Hematopoietic multipotent progenitor cell treated with erythropoietin and hydrocortisone succinate and interleukin-3 and kit ligand, for 6 days (in vitro differentiated cells): ENCODE measurements around the gene KLF16.

ENCODE experiments used
- DNase-seq: peaks from one replicate; pipeline ENCODE4 v3.0.0-alpha.2; 2015

Gene KLF16

DNA sequence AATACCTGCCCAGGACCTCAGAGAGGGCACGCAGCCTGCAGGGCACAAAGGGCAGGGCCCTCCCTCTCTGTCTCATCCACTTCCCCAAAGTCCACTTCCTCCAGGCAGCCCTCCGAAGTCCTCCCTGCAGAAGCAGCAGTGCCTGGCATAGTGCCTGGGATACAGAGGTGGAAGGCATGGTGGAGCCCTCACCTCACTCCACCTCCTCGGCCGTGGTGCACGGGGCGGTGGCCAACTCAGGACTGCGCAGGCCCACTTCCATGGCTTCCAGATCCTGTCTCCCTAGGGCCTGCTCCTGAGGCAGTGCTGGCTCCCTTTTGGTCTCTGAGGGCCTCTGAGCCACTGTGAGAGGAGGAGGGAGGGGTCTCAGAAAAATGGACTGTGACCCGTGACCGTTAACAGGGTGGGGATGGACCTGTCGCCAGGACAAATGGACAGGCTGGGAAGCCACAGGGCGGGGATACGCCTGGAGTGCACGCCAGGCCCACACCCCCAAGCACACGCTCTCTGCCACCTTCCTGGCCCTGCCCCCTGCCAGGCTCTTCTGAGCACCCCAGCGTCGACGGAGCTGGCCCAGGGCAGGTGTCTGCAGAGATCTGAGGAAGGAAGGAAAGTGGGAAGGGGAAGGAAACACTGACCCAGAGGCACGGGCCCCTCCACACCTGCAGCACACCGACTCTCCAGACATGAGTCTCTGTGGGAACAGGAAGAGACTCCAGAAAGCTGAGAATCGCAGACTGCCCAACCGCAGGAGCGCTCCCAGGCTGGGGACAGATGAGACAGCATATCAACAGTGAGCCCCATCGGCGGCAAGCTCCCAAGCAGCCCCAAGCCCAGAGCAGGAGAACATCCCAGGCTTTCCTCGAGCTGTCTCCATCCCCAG, 23.5 kb downstream of the KLF16 start:
- DNase-seq: peak; percentile 44

DNA sequence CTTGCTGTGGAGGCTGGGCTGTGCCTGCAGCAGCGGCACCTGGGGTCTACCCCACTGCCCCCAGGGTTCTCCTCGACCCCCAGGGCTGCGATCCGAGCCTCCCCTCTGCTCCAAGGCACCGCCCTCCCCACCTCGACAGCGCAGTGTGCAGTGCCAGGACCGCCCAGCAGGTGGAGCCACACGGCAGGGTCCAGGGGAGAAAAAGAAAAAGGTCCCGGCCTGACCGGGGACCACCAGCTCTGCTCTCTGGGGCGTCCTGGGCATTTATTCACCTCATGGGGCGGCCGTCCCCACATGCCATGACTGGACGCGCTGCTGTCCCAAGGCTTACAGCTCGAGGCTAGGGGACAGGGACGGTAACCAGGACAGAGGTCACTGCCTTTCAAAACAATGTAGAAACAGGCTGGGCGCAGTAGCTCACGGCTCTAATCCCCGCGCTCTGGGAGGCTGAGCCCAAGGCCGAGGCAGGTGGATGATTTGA, 25.7 kb downstream of the KLF16 start:
- peak; percentile 70 for DNase-seq

DNA sequence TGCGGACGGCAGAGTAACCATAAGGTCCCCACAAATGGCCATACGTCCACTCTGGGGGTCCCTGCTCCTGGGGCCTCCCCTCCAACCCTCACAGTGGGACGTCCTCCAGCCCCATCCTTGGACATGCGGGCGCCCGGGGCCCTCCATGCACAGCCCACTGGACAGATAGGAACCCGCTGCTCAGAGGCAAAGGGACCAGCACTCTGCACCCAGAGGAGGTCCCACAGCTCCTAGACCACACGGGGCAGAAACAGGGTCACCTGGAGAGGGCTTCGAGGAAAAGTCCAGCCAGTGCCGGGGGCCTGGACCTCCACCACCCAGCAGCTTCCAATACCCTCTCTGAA, 26.2 kb downstream of the KLF16 start:
- no peak for DNase-seq

DNA sequence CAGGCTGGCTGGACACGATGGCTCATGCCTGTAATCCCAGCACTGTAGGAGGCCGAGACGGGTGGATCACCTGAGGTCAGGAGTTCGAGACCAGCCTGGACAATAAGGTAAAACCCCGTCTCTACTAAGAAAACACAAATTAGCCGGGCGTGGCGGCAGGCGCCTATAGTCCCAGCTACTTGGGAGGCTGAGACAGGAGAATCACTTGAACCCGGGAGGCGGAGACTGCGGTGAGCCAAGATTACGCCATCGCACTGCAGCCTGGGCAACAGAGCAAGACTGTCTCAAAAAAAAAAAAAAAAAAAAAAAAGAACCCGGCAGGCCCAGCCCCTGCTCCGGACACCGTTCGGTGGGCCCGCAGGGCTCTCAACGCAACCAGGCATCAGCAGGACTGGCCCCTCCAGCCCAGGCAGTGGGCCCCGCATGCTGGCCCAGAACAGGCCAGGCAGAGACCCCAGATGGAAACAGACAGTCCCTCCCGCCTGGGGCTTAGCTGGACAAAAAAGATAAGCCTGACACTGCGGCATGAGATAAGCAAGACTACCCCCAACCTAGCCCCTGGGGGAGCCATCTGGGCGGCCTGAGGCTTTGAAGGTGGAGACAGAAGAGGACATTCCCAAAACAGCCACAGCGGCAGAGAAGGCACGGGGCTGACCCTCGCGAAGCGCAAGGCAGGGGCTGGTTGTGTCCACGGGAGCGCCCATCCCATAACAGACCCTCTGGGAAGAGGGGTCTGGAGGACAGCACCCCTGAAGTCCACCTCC, 26.7 kb downstream of the KLF16 start:
- peak; percentile 93 for DNase-seq

DNA sequence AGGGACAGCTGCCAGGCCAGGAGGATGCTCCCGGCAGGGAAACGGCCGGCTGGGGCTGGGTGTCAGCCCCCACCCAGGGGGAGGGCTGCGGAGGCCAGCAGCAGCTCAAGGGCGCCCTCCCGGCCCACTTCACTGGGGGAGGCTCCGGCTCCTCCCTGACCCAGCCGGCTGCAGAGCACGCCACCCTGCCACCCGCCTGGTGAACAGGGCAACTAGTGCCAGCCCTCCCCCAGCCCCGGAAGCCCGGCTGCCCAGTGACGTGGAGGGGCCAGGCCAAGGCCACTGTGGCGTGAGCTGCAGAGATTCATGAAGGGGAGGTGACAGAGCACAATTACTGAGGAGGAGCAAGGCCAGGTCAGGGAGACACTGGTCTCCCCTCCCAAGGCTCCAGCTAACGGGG, 29.8 kb downstream of the KLF16 start:
- no peak for DNase-seq

DNA sequence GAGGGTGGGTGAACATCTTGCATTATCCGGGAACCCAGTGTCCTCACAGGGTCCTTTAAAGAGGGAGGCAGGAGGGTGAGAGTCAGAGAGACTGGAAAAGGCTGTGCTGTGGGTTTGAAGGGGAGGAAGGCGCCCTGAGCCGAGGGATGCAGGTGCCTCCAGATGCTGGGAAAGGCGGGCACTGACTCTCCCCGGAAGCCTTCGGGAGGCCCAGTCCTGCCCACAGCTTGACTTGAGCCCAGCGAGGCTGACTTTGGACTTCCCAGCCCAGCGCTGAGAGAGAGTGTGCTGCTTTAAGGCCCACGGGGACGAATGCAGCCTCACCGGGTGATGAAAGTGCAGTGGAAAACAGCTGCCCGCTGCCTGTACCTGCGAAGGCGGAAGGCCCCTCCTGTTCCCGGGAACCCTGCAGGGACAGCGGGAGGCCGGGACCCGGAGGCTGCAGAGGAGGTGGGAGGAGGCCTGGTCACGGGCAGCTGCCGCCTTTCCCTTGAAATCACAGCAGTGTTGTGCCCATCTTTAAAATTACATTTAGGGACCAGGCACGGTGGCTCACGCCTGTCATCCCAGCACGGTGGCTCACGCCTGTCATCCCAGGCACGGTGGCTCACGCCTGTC, 31.2 kb downstream of the KLF16 start:
- no peak for DNase-seq

DNA sequence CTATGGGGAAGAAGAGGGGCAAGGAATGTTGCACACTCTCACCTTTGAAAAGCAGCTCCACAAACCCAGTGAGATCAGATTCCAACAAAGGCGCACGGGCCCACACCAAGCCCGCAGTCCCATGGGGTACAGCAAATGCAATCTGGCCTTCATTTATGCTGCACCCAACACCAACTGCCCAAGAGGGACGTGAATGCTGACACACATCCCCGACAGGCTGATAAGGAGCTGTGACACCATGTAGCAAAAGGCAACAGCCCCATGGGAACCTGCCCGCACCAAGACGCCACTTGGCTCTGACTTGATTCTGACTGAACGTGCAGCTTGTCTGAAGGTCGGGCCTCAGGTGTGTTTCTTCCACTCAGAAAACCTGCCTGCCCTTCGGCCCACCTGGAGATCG, 32.4 kb downstream of the KLF16 start:
- DNase-seq: no peak

DNA sequence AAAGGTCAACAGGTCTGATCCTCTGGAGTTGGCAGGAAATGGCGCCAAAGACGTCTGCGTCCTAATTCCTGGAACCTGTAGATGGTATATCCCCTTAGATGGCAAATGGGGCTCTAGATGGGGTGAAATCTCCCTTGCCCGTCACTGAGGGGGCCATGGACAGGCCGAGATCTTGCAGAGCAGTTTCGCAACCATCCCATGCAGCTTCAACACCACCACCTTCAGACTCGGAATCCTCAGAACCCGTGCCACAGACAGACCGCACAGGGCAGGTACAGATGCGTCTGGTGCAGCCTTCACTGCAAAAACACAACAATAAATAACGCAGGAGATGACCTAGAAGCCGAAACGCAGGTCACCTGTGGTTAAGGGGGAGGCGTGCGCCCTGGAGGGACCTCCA, 32.8 kb downstream of the KLF16 start:
- no peak for DNase-seq

DNA sequence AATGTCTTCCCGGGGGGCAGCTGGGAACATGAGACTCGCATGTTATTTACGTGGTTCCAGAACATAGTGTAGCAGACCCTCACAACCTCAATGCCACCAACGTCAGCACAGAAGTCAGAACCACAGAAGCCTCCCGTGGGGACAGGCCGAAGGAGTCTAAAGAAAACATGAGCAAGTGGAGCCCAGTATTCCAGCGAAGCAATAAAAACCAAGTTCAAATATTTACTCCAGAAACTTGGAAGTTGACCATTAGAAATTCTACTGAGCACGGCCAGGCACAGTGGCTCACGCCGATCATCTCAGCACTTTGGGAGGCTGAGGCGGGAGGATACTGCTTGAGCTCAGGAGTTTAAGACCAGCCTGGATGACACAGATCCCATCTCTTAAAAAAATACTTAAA, 33.4 kb downstream of the KLF16 start:
- DNase-seq: no peak

DNA sequence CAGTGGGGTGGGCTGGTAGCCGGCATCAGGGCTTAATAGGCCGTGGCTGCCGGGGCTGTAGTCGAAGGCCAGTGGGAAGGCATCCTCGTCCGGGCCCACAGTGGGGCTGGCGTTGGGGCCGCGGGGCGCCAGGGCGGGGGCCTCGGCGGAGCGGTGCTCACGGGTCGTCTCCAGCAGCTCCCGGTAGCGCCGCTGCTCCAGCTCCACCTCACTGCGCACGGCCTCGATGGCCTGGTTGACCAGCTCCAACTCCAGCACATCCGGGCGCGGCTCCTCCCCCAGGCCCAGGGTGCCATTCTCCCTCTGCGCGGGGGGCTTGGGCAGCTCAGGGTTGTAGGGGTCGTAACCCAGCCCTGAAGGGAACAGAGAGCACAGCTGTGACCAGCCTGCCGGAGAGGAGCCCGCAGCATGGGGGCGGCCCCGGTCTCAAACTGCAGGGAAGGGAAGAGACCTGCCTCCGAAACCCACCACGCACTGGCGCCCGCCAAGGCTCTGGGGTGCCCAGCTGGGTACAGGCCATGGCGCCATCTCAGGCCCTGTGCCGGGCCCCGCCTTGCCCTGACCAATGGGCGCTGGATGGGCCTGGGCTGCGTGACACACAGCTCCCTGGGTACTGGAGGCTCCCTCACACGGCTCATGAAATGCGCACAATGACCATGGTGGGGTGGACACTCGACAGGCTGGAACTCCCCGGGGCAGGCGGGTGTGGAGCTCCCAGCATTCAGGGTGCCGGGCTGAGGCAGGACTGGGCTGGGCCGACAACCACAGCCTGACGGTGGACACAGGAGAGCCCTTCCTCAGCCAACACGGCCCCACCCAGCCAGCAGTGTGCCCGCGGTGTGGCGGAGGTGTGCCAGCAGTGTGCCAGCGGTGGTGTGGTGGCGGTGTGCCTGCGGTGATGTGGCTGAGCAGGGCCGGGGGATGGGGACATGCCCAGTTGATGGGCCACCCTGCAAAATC, 34.8 kb downstream of the KLF16 start:
- no peak for DNase-seq

DNA sequence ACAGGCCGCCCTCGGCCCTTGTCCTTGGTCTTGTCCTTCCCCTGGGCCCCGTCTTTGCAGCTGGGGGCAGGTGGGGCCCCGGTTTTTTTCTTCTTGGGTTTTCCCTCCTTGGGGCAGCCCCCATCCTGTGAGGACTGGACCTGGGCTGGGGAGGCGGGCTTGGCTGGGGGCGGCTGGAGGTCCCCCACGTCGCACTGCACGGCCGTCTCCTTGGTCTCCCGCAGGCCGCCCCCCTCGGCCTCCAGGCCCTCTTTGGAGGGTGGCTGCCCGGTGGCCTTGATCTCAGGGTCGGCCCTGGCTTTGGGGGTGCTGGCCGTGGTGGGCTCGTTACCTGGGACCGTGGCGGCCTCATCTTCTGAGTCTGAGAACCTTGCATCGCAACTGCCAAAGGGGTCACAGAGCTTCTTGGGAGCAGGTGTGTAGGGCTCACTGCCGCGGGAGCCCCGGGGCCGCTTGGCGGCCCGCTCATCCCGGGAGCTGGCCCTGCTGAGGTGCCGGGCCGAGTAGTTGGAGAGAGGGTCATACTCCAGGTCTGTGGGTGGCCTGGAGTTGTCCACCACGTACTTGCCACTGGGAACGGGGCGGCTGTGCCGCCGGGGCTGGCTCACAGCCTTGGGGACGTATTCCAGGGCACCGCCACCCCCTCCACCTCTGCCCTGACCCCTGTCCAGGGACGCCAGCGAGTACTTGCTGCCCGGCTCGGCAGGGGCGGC, 35.7 kb downstream of the KLF16 start:
- no peak for DNase-seq

DNA sequence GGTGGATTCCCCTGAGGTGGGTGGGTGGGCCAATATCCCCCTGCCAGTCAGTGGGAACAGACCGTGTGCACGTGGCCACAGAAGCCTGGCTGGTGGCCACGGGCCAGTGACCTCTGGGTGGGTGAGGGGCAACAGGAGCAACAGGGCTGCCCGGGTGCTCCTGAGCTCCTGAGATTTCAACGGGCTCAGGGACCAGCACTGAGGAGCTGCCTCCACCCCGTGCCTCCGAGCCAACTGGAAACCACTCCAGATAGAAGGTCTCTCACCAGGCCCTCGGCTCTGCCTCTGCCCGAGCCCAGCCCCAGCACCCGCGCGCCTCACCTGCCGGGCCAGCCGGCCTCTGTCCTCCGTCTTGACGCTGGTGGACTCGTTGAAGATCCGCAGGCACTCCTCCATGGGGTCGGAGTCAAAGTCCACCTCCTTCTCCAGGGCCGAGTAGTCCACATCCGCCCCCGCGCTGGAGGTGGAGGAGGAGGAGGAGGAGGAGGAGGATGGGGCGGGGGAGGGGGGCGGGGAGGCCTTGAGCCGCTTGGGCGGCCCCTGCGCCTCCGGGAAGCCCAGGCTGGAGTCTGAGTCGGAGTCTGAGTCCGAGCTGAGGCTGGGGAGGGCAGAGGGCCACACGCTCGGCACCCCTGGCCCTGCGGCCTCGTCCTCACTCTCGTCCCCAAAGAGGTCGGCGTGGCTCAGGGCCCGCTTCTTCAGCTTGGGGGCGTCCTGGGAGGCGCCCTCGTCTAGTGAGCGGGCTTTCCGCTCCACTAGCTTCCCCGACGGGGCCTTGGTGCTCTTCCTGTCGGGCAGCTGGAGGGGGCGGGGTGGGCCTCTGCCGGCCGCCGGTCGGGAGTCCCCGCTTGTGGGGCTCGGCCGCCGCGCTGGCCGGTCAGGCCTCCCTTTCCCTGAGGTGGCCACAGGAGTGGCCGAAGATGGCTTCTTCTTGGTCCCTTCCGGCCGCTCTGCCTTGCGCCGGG, 36.5 kb downstream of the KLF16 start:
- DNase-seq: no peak

DNA sequence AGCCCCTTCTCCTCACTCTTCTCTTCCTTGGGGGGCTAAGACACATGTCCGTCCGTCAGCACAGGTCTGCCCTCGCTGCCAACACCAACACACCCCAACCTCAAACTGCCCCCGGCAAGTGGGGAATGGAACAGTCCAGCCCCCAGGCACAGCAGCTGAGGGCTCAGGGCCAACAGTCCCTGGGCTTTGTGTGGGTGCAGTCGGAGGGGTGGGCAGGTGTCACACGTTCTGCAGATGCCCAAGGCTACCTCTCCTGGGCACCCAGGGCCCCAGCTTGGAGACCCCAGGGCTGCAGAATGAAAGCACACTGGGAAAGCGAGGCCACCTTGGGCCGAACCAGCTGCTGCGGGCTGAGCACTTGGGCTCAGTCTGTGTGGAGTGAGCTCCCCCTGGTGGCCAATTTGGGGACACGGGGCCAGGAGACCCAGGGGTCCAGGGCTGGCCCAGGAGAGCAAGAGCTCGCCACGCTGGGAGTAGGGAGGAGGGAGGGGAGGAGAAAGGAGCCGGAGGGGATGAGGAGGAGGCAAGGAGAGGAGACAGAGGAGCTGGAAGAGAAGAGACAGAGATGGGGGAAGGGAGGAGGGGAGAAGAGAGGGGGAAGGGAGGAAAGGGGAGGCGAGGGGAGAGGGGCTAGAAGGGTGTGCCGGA, 37.3 kb downstream of the KLF16 start:
- DNase-seq: peak; percentile 84

DNA sequence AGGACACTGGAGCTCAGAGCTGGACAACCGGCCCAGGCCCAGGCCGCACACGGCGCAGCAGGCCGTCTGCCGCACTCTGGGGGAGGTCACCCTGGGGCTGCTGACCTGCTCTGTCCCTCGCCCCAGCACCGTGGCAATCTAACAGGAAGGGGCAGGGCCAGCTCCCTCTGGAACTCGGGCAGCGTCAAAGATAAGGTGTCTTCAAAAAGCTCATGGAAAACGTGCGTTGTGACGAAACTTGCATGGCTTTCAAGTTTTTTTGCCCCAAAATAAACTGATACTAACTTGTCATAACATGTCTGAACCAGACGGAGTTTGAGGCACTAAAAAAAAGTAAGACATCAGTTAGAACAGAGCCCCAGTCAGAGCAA, 39.1 kb downstream of the KLF16 start:
- DNase-seq: no peak

DNA sequence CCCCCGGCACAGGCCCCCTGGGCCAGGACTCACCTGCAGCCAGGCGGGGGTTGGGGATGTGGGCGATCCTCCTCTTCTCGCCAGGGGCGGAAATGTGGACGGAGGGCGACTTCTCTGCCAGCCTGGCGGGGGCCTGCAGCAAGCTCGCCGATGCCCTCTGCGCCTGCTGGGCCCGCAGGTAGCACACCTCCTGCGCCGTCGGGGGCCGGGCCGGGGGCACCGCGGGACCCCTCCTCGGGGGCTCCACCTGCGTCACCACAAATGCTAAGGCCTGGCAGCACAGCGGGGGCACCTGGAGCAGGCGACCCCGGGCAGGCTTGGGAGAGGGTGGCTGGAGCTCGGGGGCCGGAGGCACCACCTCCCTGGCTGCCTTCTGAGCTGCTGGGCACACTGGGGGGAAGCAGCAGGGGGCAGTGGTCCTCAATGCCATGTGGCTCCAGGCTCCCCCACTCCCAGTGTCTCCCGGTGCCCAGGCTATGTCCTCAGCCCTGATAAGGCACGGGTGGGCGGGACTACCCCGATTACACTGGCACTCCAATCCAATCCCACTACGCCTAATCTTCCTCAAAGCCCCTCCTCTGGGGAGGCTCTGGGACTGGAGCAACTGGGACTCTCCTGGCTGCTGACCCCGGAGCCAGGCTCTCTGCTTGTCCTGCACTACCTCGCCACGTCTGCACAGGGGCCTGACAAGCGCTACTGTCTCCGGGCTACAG, 39.7 kb downstream of the KLF16 start:
- DNase-seq: peak; percentile 44

DNA sequence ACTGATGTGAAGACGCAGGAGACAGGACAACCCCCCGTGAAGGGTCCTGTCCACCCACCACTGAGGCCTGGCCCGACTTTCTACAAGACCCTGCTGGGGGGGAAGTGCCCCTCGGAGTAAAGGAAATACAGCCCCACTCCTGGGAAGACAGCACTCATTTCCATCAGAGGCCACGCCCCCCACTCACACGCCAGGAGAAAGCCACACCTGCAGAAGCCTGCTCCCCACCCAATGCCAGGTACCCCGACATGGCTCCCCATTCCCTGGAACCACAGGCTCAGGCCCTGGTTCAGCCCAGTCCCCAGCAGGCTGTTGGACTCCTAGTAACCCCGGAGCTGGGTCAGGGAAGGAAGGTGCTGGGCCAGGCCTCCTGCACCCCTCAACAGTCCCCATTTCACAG, 40.4 kb downstream of the KLF16 start:
- no peak for DNase-seq

DNA sequence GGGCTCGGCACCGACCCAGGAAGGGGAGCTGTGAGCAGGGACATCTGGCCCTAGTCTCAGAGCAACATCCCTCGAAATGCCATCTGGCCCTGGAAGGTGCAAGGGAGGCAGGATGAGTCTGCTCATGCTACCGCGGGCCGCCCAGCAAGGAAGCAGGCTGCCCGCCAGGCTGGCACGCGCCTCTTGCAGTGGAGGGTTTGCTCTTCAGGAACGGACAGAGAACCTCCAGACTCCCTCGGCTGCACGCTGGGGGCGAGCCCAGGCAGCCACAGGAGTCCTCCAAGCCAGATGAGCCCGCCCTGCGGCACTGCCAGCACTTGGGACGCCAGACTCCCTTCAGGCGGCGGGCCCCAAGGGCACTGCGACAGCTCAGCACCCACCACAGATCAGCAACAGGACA, 41.2 kb downstream of the KLF16 start:
- no peak for DNase-seq

DNA sequence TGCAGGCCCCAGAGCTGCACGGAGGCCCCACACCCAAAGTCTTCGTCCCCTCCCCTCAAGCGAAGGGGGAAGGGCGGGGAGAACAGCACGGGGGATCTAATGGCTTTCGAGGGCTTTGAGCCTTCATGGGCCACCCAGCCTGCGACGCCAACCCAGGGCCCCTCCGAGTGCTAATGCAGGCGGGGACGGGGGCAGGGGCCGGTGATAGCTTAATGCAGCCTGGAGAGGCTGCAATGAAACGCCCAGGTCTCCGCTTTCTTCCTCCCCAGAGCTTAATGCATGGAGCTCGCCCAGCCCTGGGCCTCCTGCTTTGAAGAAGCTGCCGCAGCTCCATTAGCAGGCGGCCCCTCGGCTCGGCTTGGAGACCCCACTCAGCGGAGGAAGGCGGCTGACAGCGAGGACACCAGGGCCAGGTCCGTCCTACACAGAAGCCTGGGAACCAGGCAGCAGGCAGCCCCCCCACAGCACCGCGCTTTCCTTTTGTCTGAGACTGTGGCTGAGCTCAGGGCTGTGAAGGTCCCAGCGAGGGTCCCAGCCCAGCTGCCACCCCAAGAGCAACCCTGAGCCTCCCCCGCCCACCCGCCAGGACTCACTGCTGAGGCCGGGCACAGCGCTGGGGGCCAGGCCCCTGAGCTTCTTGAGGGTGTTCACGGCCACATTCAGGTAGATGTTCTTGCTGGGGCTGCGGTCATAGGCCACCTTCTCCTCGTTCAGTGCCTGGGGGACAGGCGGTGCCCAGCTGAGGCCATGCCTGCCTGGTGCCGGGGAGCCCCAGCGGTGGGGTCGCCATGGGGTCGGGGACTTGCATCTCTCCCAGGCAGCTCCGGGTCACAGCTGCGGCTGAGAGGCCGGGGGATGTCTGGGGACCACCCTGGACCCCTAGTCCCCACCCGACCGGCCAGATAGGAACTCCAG, 43.8 kb downstream of the KLF16 start:
- no peak for DNase-seq
